CD4-positive, alpha-beta T cell (primary cell): ENCODE data around the gene HIVEP3. TPM values are rescaled to one million over a fixed set of nuclear protein-coding genes. Genes with fewer than 3 reads are reported as not detected.

Source experiments
- ATAC-seq: fragments of 200-7000 bp; cut with Tn5 transposase; one replicate; pipeline ENCODE4 v1.10.0; 2022; ENCODE audit warnings: mild to moderate bottlenecking; ENCODE audit not compliant: poor library complexity
- CTCF ChIA-PET: fragments of 350-600 bp; sonication (Branson Sonifier 250); formaldehyde crosslinking; loops from one replicate; lab custom pipeline; 2021; ENCODE audit warnings: antibody characterized with exemption, inconsistent platforms; lab: Charles Lee
- POLR2A ChIA-PET: fragments of 350-600 bp; sonication (Branson Sonifier 250); formaldehyde crosslinking; loops from one replicate; lab custom pipeline; 2021; ENCODE audit warnings: antibody characterized with exemption, inconsistent platforms; lab: Charles Lee
- DNase-seq, 14 experiments: peaks; one replicate each; pipeline ENCODE4 v3.0.0-alpha.2; 2013 to 2020; ENCODE audit warnings: mixed read lengths in 2 of 14
- H3K27ac ChIP-seq, 2 donors: one replicate each; pipeline versions ENCODE4 v1.5.1 to v1.7.0; 2013; ENCODE audit warnings: low read length in 2 of 2, low read depth in 1 of 2, mild to moderate bottlenecking in 1 of 2
- H3K27me3 ChIP-seq, 2 experiments: 1 replicate in 1 of 2; 2 replicates in 1 of 2; pipeline versions ENCODE4 v1.6.1 to v1.7.0; 2013; ENCODE audit warnings: low read length in 2 of 2, control low read depth in 1 of 2, mild to moderate bottlenecking in 1 of 2, moderate library complexity in 1 of 2; ENCODE audit not compliant: insufficient read depth in 2 of 2, control insufficient read depth in 1 of 2
- H3K36me3 ChIP-seq: one replicate; pipeline ENCODE4 v1.6.1; 2013; ENCODE audit warnings: low read length, control low read depth; ENCODE audit not compliant: insufficient read depth
- H3K4me1 ChIP-seq: one replicate; pipeline ENCODE4 v1.6.1; 2013; ENCODE audit warnings: low read length, control low read depth; ENCODE audit not compliant: insufficient read depth
- H3K4me3 ChIP-seq: one replicate; pipeline ENCODE4 v1.5.1; 2013; ENCODE audit warnings: mild to moderate bottlenecking, low read length, moderate library complexity
- H3K9me3 ChIP-seq, 2 experiments: 1 replicate in 1 of 2; 2 replicates in 1 of 2; pipeline versions ENCODE4 v1.6.1 to v1.7.0; 2013; ENCODE audit warnings: low read length in 2 of 2, mild to moderate bottlenecking in 2 of 2, control low read depth in 1 of 2, moderate library complexity in 1 of 2; ENCODE audit not compliant: control insufficient read depth in 1 of 2, insufficient read depth in 1 of 2
- H3K27ac Mint-ChIP-seq: one replicate; pipeline ENCODE4 v1.8.0; 2020; ENCODE audit warnings: mixed read lengths
- H3K27me3 Mint-ChIP-seq: one replicate; pipeline ENCODE4 v1.8.0; 2021; ENCODE audit warnings: mixed read lengths
- H3K36me3 Mint-ChIP-seq: one replicate; pipeline ENCODE4 v1.8.0; 2021; ENCODE audit warnings: low read depth, mixed read lengths
- H3K4me1 Mint-ChIP-seq: one replicate; pipeline ENCODE4 v1.8.0; 2021; ENCODE audit warnings: low read depth, mixed read lengths
- H3K4me3 Mint-ChIP-seq: one replicate; pipeline ENCODE4 v1.8.0; 2020; ENCODE audit warnings: mild to moderate bottlenecking, mixed read lengths
- H3K9me3 Mint-ChIP-seq: one replicate; pipeline ENCODE4 v1.8.0; 2020; ENCODE audit warnings: mixed read lengths
- CTCF ChIP-seq: fragments of 200-600 bp; IDR thresholded peaks from one replicate; pipeline ENCODE4 v1.8.0; 2022; ENCODE audit warnings: antibody characterized with exemption, mild to moderate bottlenecking
- intact Hi-C, 2 experiments: fragments of 100-400 bp; cut with DNase I in 1 of 2; cut with micrococcal nuclease in 1 of 2; formaldehyde crosslinking; loops; one replicate each; pipeline versions ENCODE4 v1.15.1 to v1.9.0; 2023 to 2025; cut with DNase I, micrococcal nuclease
- total RNA-seq, 174 experiments: library from RNA in 2 of 174; stranded (reverse) in 2 of 174; gene quantifications; one replicate each; pipeline ENCODE4 v1.2.3 and lab custom pipeline; 2021 to 2026

The HIVEP3 gene
- total RNA-seq, 2 experiments from 2014 or later: 5.1 to 5.4 TPM

DNA sequence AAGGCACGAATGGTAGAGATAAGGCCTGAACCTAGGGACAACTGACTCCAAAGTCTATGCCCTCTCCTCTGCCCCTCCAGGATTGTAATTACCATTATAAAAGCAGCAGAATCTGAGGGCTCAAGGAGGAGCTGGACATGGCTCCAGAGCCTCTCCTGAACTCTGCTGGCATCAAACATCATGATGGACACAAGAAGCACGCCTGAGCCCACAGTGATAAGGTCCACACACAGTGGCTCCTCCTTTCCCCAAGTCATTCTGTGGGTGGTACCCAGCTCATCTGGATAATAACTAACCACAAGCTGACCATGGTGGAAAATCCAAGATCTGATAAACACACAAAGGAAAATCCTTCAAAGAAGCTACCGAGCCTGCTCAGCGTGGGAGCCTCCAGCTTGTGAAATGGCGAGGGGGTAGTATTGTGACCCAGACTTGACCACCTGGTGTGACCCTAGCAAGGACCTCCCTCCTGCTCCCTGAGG is 85.2 kb downstream of the HIVEP3 start:
- Histone ChIP-seq H3K4me1 (no peaks in the 10 kb centered on the region), H3K9me3 (no peaks in the 10 kb centered on the region), H3K27me3 (no peaks in the 10 kb centered on the region), H3K27ac (no peak overlapping the region), H3K36me3 (no peaks in the 10 kb centered on the region), H3K4me3 (no peak overlapping the region)
- H3K4me3 Mint-ChIP-seq: no peak overlapping the region
- no peak for TF ChIP-seq CTCF
- ChIA-PET CTCF (no interaction called here), POLR2A (no interaction called here)
- ATAC-seq (no peak), DNase-seq (no peak)
- intact Hi-C loops: no loop called here
- H3K27me3 Mint-ChIP-seq: no peaks in the 10 kb centered on the region
- peaks cover 4% of the 10 kb centered on the region for H3K4me1 Mint-ChIP-seq
- H3K27ac Mint-ChIP-seq: no peak overlapping the region
- no peaks in the 10 kb centered on the region for H3K9me3 Mint-ChIP-seq
- no peaks in the 10 kb centered on the region for H3K36me3 Mint-ChIP-seq

DNA sequence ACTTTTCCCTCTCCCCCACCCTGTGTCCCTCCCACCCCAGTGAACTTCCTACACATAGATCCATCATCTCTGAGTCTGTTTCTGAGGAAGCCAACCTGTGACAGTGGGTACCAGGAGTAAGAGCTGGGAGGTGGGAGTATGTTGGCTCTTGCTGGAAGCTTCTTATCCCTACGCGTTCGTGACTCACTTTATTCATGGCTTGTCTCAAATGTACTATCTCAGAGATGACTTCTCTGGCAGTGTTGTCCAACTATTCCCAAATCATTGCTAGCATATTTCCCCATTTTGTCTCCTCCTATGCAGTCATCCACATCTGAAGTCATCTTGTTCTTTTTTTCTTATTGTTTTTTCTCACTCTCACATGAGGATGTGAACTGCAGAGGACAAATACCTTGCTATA is 88.0 kb downstream of the HIVEP3 start:
- H3K27me3 Mint-ChIP-seq: no peaks in the 10 kb centered on the region
- H3K4me3 Mint-ChIP-seq: no peak overlapping the region
- intact Hi-C loops: no loop called here
- Histone ChIP-seq H3K9me3 (no peaks in the 10 kb centered on the region), H3K4me3 (no peak overlapping the region), H3K27ac (no peak overlapping the region), H3K4me1 (no peaks in the 10 kb centered on the region), H3K36me3 (no peaks in the 10 kb centered on the region), H3K27me3 (no peaks in the 10 kb centered on the region)
- H3K4me1 Mint-ChIP-seq: peaks cover 4% of the 10 kb centered on the region
- no peaks in the 10 kb centered on the region for H3K36me3 Mint-ChIP-seq
- ChIA-PET CTCF (no interaction called here), POLR2A (no interaction called here)
- no peak for TF ChIP-seq CTCF
- H3K9me3 Mint-ChIP-seq: no peaks in the 10 kb centered on the region
- DNase-seq: no peak
- H3K27ac Mint-ChIP-seq: no peak overlapping the region
- ATAC-seq: no peak

DNA sequence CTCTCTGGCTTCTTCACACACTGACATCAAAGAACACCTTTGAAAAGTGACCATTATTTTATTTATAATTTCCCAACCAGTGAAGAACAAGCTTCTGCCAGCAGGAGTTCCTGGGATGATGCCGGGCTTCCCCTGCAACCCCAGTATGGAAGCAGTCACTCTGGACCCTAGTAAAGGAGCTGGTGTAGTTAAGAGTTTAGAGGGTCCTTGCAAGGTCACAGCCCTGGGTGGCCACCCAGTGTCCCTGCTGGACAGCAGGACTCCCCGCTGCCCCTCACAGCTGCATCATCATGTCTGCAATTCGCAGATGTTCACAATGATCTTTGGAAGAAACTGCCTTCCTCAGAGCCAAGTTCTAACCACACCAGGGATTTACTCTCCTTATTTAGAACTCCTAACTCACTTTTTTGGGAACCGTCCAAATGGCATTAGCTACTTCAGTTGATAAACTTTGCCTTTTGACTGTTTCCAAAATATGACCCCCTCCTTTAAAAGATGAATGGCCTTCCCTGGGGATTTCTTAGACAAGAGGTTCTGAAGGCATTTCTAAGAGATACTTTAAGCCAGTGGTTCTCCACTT is 90.6 kb downstream of the HIVEP3 start:
- CTCF ChIA-PET: no interaction called here
- no peak for ATAC-seq
- Histone ChIP-seq H3K27me3 (no peaks in the 10 kb centered on the region), H3K27ac (no peak overlapping the region), H3K36me3 (no peaks in the 10 kb centered on the region), H3K4me1 (no peaks in the 10 kb centered on the region), H3K9me3 (no peaks in the 10 kb centered on the region), H3K4me3 (no peak overlapping the region)
- Mint-ChIP-seq H3K4me1 (no peaks in the 10 kb centered on the region), H3K27me3 (no peaks in the 10 kb centered on the region), H3K4me3 (no peak overlapping the region), H3K36me3 (no peaks in the 10 kb centered on the region), H3K9me3 (no peaks in the 10 kb centered on the region), H3K27ac (no peak overlapping the region)
- intact Hi-C loops: no loop called here
- POLR2A ChIA-PET: no interaction called here
- no peak for DNase-seq
- TF ChIP-seq CTCF: no peak
